ENCODE data around the gene NKTR.

Gene NKTR

DNA sequence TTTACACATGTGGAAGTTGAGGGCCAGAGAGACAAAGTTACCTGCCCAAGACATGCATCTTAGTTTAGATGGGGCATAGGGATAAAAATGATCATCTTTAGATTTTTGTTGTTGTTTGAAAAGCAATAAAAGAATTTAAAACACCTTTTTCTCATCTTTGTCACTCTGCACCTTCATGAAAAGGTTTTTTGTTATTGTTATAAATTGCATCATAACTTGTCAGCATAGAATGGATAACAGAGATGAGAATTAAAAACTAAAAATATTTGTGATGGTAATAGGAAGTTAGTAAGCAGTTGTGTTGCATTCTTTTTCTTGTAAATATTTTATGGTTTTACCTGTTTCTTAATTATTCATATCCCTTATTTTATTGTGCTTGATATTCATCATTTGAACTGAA lies 39.6 kb downstream of the NKTR start:
- no peaks in the 10 kb centered on the region for H3K4me1 ChIP-seq (ENCODE audit: control insufficient read depth, insufficient read depth, low read length)
- H3K9me3 ChIP-seq (ENCODE audit: control insufficient read depth, insufficient read depth, low read depth, low read length), result no peaks in the 10 kb centered on the region
- H3K4me3 ChIP-seq (ENCODE audit: low read depth, low read length), result no peak overlapping the region
- ChIA-PET POLR2A (no interaction called here), CTCF (interaction anchor here (0.6 to 1.2 kb wide), 3 partner anchors 21 to 140 kb away, joined by 3 to 7 read pairs (median 4); no protein-coding TSS in a partner anchor)
- H3K27ac ChIP-seq (ENCODE audit: extremely low read depth, low read depth, low read length), result no peak overlapping the region
- TF ChIP-seq ZNF560 (tag by site-specific recombination; IDR thresholded peaks at IDR 0.05; ENCODE audit: borderline replicate concordance) (no peak), KLF8 (tag by site-specific recombination; IDR thresholded peaks at IDR 0.05) (no peak), ZFP37 (tag by site-specific recombination; IDR thresholded peaks at IDR 0.05) (no peak), ZNF600 (tag by site-specific recombination; IDR thresholded peaks at IDR 0.05) (no peak), ZFP3 (tag by site-specific recombination; IDR thresholded peaks at IDR 0.05; ENCODE audit: low read depth) (no peak), ZNF473 (tag by site-specific recombination; IDR thresholded peaks at IDR 0.05) (no peak), ZNF501 (tag by site-specific recombination; IDR thresholded peaks at IDR 0.05) (no peak), WT1 (tag by site-specific recombination; IDR thresholded peaks at IDR 0.05) (no peak), ZNF132 (tag by site-specific recombination; IDR thresholded peaks at IDR 0.05; ENCODE audit: borderline replicate concordance) (no peak), EGR2 (tag by site-specific recombination; IDR thresholded peaks at IDR 0.05; ENCODE audit: low read depth) (no peak), ZNF621 (tag by site-specific recombination; IDR thresholded peaks at IDR 0.05) (no peak)
- TF ChIP-seq, protein P1, sequence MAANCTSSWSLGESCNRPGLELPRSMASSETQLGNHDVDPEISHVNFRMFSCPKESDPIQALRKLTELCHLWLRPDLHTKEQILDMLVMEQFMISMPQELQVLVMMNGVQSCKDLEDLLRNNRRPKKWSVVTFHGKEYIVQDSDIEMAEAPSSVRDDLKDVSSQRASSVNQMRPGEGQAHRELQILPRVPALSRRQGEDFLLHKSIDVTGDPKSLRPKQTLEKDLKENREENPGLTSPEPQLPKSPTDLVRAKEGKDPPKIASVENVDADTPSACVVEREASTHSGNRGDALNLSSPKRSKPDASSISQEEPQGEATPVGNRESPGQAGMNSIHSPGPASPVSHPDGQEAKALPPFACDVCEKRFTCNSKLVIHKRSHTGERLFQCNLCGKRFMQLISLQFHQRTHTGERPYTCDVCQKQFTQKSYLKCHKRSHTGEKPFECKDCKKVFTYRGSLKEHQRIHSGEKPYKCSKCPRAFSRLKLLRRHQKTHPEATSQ (tag by site-specific recombination; IDR thresholded peaks at IDR 0.05), result no peak
- TF ChIP-seq, protein P2, sequence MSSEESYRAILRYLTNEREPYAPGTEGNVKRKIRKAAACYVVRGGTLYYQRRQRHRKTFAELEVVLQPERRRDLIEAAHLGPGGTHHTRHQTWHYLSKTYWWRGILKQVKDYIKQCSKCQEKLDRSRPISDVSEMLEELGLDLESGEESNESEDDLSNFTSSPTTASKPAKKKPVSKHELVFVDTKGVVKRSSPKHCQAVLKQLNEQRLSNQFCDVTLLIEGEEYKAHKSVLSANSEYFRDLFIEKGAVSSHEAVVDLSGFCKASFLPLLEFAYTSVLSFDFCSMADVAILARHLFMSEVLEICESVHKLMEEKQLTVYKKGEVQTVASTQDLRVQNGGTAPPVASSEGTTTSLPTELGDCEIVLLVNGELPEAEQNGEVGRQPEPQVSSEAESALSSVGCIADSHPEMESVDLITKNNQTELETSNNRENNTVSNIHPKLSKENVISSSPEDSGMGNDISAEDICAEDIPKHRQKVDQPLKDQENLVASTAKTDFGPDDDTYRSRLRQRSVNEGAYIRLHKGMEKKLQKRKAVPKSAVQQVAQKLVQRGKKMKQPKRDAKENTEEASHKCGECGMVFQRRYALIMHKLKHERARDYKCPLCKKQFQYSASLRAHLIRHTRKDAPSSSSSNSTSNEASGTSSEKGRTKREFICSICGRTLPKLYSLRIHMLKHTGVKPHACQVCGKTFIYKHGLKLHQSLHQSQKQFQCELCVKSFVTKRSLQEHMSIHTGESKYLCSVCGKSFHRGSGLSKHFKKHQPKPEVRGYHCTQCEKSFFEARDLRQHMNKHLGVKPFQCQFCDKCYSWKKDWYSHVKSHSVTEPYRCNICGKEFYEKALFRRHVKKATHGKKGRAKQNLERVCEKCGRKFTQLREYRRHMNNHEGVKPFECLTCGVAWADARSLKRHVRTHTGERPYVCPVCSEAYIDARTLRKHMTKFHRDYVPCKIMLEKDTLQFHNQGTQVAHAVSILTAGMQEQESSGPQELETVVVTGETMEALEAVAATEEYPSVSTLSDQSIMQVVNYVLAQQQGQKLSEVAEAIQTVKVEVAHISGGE (tag by site-specific recombination; conservative IDR thresholded peaks at IDR 0.05; ENCODE audit: low read depth), result no peak
- peaks cover 23 to 92% of the 10 kb centered on the region in 2 experiments for H3K36me3 ChIP-seq (ENCODE audit: control insufficient read depth in 2 of 2, insufficient read depth in 1 of 2, low read length in 2 of 2)

DNA sequence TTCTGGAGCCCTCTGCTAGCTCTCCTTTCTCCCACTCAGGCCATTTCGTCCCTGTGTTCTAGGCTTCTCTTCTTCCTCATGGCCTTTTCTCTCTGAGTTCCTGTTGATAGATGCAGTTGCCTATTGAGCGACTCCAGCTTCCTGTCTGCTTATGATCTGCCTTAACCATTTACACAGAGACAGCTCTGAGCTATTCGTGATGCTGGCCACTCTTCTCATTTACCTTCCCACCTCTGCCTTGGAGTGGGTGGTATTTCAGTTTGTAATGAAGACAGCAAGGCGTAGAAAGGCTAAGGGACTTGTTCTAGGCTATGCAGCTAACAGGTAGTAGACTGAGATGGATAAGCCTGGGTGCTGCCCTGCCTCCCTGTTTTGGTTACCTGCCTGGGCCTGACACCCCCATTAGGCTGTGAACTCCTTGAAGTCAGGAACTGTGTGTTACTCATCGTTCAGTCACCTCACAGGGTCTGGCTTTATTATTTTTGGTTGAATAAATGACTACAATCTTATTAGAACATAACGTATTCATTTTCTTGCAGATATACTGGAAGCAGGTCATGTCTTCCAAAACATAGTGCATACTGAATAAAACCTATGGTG lies 40.4 kb downstream of the NKTR start:
- H3K4me3 ChIP-seq (ENCODE audit: low read depth, low read length), result no peak overlapping the region
- no peaks in the 10 kb centered on the region for H3K4me1 ChIP-seq (ENCODE audit: control insufficient read depth, insufficient read depth, low read length)
- POLR2A ChIA-PET, result interaction anchor here (0.7 kb wide), 1 partner anchor 51 kb away, joined by 3 read pairs; no protein-coding TSS in a partner anchor
- H3K36me3 ChIP-seq (ENCODE audit: control insufficient read depth in 2 of 2, insufficient read depth in 1 of 2, low read length in 2 of 2), result peaks cover 21 to 92% of the 10 kb centered on the region in 2 experiments
- H3K9me3 ChIP-seq (ENCODE audit: control insufficient read depth, insufficient read depth, low read depth, low read length), result no peaks in the 10 kb centered on the region
- H3K27ac ChIP-seq (ENCODE audit: extremely low read depth, low read depth, low read length), result no peak overlapping the region
- CTCF ChIA-PET, result interaction anchor here (0.8 to 1.2 kb wide), 2 partner anchors 22 to 139 kb away, joined by 3 to 7 read pairs; no protein-coding TSS in a partner anchor
- TF ChIP-seq SP7 (tag by site-specific recombination; IDR thresholded peaks at IDR 0.05) (no peak), ZNF391 (tag by site-specific recombination; IDR thresholded peaks at IDR 0.05; ENCODE audit: borderline replicate concordance, low read depth) (no peak), BCL11A (tag by site-specific recombination; IDR thresholded peaks at IDR 0.05; ENCODE audit: low read depth) (no peak), GLI2 (tag by site-specific recombination; IDR thresholded peaks at IDR 0.05; ENCODE audit: borderline replicate concordance, low read depth) (no peak), ZNF791 (tag by site-specific recombination; IDR thresholded peaks at IDR 0.05) (no peak), MYNN (tag by site-specific recombination; IDR thresholded peaks at IDR 0.05; ENCODE audit: borderline replicate concordance) (no peak), ZNF561 (tag by site-specific recombination; IDR thresholded peaks at IDR 0.05; ENCODE audit: borderline replicate concordance) (no peak), ZNF354C (tag by site-specific recombination; IDR thresholded peaks at IDR 0.05; ENCODE audit: borderline replicate concordance, low read depth) (no peak), SALL2 (tag by site-specific recombination; IDR thresholded peaks at IDR 0.05; ENCODE audit: borderline replicate concordance) (no peak), HOXD13 (CRISPR knock-in tag; IDR thresholded peaks at IDR 0.05; ENCODE audit: borderline replicate concordance) (no peak), BCL11B (tag by site-specific recombination; IDR thresholded peaks at IDR 0.05; ENCODE audit: low read depth) (no peak), ZNF548 (tag by site-specific recombination; IDR thresholded peaks at IDR 0.05) (no peak), ZNF311 (tag by site-specific recombination; IDR thresholded peaks at IDR 0.05; ENCODE audit: borderline replicate concordance) (no peak), ZNF549 (tag by site-specific recombination; IDR thresholded peaks at IDR 0.05) (no peak)
- TF ChIP-seq, protein P3, sequence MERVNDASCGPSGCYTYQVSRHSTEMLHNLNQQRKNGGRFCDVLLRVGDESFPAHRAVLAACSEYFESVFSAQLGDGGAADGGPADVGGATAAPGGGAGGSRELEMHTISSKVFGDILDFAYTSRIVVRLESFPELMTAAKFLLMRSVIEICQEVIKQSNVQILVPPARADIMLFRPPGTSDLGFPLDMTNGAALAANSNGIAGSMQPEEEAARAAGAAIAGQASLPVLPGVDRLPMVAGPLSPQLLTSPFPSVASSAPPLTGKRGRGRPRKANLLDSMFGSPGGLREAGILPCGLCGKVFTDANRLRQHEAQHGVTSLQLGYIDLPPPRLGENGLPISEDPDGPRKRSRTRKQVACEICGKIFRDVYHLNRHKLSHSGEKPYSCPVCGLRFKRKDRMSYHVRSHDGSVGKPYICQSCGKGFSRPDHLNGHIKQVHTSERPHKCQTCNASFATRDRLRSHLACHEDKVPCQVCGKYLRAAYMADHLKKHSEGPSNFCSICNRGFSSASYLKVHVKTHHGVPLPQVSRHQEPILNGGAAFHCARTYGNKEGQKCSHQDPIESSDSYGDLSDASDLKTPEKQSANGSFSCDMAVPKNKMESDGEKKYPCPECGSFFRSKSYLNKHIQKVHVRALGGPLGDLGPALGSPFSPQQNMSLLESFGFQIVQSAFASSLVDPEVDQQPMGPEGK (tag by site-specific recombination; IDR thresholded peaks at IDR 0.05), result no peak
- TF ChIP-seq, protein P4, sequence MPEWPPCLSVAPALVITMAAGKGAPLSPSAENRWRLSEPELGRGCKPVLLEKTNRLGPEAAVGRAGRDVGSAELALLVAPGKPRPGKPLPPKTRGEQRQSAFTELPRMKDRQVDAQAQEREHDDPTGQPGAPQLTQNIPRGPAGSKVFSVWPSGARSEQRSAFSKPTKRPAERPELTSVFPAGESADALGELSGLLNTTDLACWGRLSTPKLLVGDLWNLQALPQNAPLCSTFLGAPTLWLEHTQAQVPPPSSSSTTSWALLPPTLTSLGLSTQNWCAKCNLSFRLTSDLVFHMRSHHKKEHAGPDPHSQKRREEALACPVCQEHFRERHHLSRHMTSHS (tag by site-specific recombination; IDR thresholded peaks at IDR 0.05), result no peak
